CD4-positive, alpha-beta T cell treated with Interleukin-4 for 4 hours (primary cell): ENCODE results near the gene P3H1.
A peak's percentile ranks its signal among the peaks of the same experiment; 100 is the strongest.
"Not testable (repeated sequence)": the region's sequence is repeated elsewhere in the genome, so short reads cannot be mapped to it uniquely, and the experiment has no call there.

Experiments
- DNase-seq: peaks from one replicate; pipeline ENCODE4 v3.0.0-alpha.2; 2020

The P3H1 gene

GRCh38 chr1:42766741-42767509 is at the start of gene P3H1, which contains the start of gene C1orf50:
TSS of gene P3H1 (minus strand) at chr1:42767028. CDS start at chr1:42766971, 57 bp downstream.
TSS of gene C1orf50 (plus strand) at chr1:42767249. CDS start at chr1:42767312, 63 bp downstream.
- peak; percentile 99 for DNase-seq

GRCh38 chr1:42815941-42816584 is 49.2 kb upstream of the P3H1 start:
- no peak for DNase-seq

GRCh38 chr1:42814815-42815214 is 48.0 kb upstream of the P3H1 start:
- DNase-seq, result not testable (repeated sequence)

GRCh38 chr1:42807056-42807668 is 40.3 kb upstream of the P3H1 start:
- DNase-seq, result no peak

- DNase-seq, result no peak
Measured at GRCh38 chr1:42806593-42806992, 39.8 kb upstream of the P3H1 start.

GRCh38 chr1:42806171-42806570 is 39.3 kb upstream of the P3H1 start:
- no peak for DNase-seq

GRCh38 chr1:42801832-42802473 is 35.1 kb upstream of the P3H1 start:
- no peak for DNase-seq

- no peak for DNase-seq
Measured at GRCh38 chr1:42797979-42798378, 31.2 kb upstream of the P3H1 start.

GRCh38 chr1:42797414-42797813 is 30.6 kb upstream of the P3H1 start:
- DNase-seq, result no peak

- DNase-seq, result no peak
Measured at GRCh38 chr1:42793824-42794223, 27.0 kb upstream of the P3H1 start.

GRCh38 chr1:42788021-42788420 is 21.2 kb upstream of the P3H1 start:
- DNase-seq, result no peak

- no peak for DNase-seq
Measured at GRCh38 chr1:42786097-42786496, 19.3 kb upstream of the P3H1 start.

GRCh38 chr1:42784946-42785693 is 18.3 kb upstream of the P3H1 start, which contains the start of gene TMEM269:
TSS of gene TMEM269 (plus strand) at chr1:42784991. CDS start at chr1:42789894, 4,903 bp downstream.
- peak; percentile 24 for DNase-seq

- no peak for DNase-seq
Measured at GRCh38 chr1:42784547-42784945, 17.7 kb upstream of the P3H1 start.

- DNase-seq, result no peak
Measured at GRCh38 chr1:42783092-42783491, 16.3 kb upstream of the P3H1 start.

GRCh38 chr1:42780176-42780575 is 13.3 kb upstream of the P3H1 start:
- DNase-seq, result no peak

GRCh38 chr1:42779725-42780124 is 12.9 kb upstream of the P3H1 start:
- no peak for DNase-seq

GRCh38 chr1:42777852-42778251 is 11.0 kb upstream of the P3H1 start:
- peak; percentile 30 for DNase-seq

GRCh38 chr1:42776502-42776901 is 9.7 kb upstream of the P3H1 start:
- DNase-seq, result no peak

GRCh38 chr1:42774928-42775526 is 8.2 kb upstream of the P3H1 start:
- DNase-seq, result no peak

- DNase-seq, result no peak
Measured at GRCh38 chr1:42773420-42773819, 6.6 kb upstream of the P3H1 start.

- no peak for DNase-seq
Measured at GRCh38 chr1:42769811-42770210, 3.0 kb upstream of the P3H1 start.
